Hippocampal formation (tissue), 2 donors: Measurements from ENCODE around the gene FRMD4B.

ENCODE experiments used
- DNase-seq, 2 donors: peaks; one replicate each; lab custom pipeline; 2025; lab: John Stamatoyannopoulos, UW

The FRMD4B gene

GRCh38 chr3:69126999-69127398 lies 258.9 kb downstream of the FRMD4B start:
- DNase-seq: no peak

- DNase-seq: no peak
Measured at GRCh38 chr3:69126216-69126615, 259.7 kb downstream of the FRMD4B start.

GRCh38 chr3:69122403-69122802 lies 263.5 kb downstream of the FRMD4B start, which contains the start of gene LMOD3:
Gene LMOD3 (minus strand): TSS chr3:69122595. CDS start chr3:69122386, 209 bp downstream.
- no peak for DNase-seq

- no peak for DNase-seq
Measured at GRCh38 chr3:69121950-69122349, 263.9 kb downstream of the FRMD4B start.

GRCh38 chr3:69121513-69121912 lies 264.4 kb downstream of the FRMD4B start:
- DNase-seq: no peak

- DNase-seq: peak; percentile 51 to 64
Measured at GRCh38 chr3:69120879-69121464, 264.9 kb downstream of the FRMD4B start.
